Measurements from ENCODE around the gene CAP2.

Gene CAP2

DNA sequence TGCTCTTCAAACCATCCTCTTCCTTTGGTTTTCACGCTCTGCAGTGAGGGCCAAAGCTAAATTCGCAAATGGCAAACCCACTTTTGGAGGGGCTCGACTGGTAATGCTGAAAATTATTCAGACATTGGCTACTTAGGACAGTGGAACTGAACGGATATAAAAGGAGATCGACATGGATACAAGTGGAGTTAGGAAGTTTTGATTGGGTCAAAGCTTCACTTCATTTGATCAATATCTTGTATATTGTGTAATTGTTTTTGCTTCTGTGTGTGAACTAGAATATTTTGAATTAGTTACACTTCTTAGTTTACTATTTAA is 207.9 kb downstream of the CAP2 start:
- no peak for DNase-seq (ENCODE audit: low read depth)
- H3K4me3 ChIP-seq (ENCODE audit: low read depth, low read length) = peak overlapping the region; percentile 67
- TF ChIP-seq, protein P1, sequence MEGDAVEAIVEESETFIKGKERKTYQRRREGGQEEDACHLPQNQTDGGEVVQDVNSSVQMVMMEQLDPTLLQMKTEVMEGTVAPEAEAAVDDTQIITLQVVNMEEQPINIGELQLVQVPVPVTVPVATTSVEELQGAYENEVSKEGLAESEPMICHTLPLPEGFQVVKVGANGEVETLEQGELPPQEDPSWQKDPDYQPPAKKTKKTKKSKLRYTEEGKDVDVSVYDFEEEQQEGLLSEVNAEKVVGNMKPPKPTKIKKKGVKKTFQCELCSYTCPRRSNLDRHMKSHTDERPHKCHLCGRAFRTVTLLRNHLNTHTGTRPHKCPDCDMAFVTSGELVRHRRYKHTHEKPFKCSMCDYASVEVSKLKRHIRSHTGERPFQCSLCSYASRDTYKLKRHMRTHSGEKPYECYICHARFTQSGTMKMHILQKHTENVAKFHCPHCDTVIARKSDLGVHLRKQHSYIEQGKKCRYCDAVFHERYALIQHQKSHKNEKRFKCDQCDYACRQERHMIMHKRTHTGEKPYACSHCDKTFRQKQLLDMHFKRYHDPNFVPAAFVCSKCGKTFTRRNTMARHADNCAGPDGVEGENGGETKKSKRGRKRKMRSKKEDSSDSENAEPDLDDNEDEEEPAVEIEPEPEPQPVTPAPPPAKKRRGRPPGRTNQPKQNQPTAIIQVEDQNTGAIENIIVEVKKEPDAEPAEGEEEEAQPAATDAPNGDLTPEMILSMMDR (IDR thresholded peaks at IDR 0.05; ENCODE audit: control insufficient read depth, extremely low read depth, insufficient read depth) = no peak

- no peak overlapping the region for H3K4me3 ChIP-seq (ENCODE audit: low read depth, low read length)
- DNase-seq (ENCODE audit: low read depth) = no peak
- TF ChIP-seq, protein P1 (IDR thresholded peaks at IDR 0.05; ENCODE audit: control insufficient read depth, extremely low read depth, insufficient read depth) = no peak
These were observed 209.5 kb downstream of the CAP2 start for GRCh38 chr6:17602888-17603287.

DNA sequence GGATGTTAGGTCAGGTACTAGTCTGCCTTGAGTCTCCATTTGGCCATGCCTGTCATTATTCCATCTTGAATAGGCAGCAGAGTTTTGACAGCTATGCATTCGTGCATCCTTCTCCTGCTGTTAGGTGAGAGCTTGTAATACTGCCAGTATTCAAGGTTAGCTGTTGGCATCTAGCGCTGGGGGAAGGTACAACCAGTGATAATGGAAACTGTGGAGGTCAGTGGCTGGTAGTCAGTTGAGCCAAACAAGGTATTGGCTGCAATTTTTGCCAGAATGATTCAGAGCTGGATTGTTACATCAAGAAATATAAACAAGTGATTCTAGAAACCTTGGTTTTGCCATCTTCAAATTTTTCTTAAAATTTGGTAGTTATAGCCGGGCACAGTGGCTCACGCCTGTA is 213.2 kb downstream of the CAP2 start:
- no peak for DNase-seq (ENCODE audit: low read depth)
- TF ChIP-seq, protein P1 (IDR thresholded peaks at IDR 0.05; ENCODE audit: control insufficient read depth, extremely low read depth, insufficient read depth) = no peak
- no peak overlapping the region for H3K4me3 ChIP-seq (ENCODE audit: low read depth, low read length)
